Activated CD4-positive, alpha-beta T cell treated with anti-CD3 and anti-CD28 coated beads for 4 hours (primary cell): ENCODE data around the gene NAP1L4.
A peak's percentile ranks its signal among the peaks of the same experiment; 100 is the strongest.

ENCODE experiments used
- DNase-seq, 2 donors: peaks; one replicate each; pipeline ENCODE4 v3.0.0-alpha.2; 2020

Gene NAP1L4

GRCh38 chr11:2992997-2993325 lies 832 bp upstream of the NAP1L4 start:
- no peak for DNase-seq

GRCh38 chr11:2991452-2992233 lies 486 bp downstream of the NAP1L4 start:
- peak in 1 of 2 donors; percentile 36 for DNase-seq

GRCh38 chr11:2990617-2991451 lies 1.3 kb downstream of the NAP1L4 start:
- peak; percentile 29 to 41 for DNase-seq

- DNase-seq: no peak
Observed at GRCh38 chr11:2989551-2989950, 2.6 kb downstream of the NAP1L4 start.

GRCh38 chr11:2989006-2989405 lies 3.1 kb downstream of the NAP1L4 start:
- no peak for DNase-seq

GRCh38 chr11:2987881-2988861 lies 4.0 kb downstream of the NAP1L4 start:
- DNase-seq: peak; percentile 22 to 39

GRCh38 chr11:2983908-2984307 lies 8.2 kb downstream of the NAP1L4 start:
- no peak for DNase-seq

GRCh38 chr11:2982214-2982613 lies 9.9 kb downstream of the NAP1L4 start:
- DNase-seq: no peak

- DNase-seq: no peak
Observed at GRCh38 chr11:2981130-2981529, 11.0 kb downstream of the NAP1L4 start.

- no peak for DNase-seq
Observed at GRCh38 chr11:2980168-2980840, 11.8 kb downstream of the NAP1L4 start.

GRCh38 chr11:2977113-2977512 lies 15.0 kb downstream of the NAP1L4 start:
- no peak for DNase-seq

GRCh38 chr11:2976294-2977063 lies 15.7 kb downstream of the NAP1L4 start:
- no peak for DNase-seq

- DNase-seq: peak; percentile 42 to 51
Observed at GRCh38 chr11:2975594-2975993, 16.5 kb downstream of the NAP1L4 start.

GRCh38 chr11:2974272-2974671 lies 17.9 kb downstream of the NAP1L4 start:
- DNase-seq: no peak

GRCh38 chr11:2968341-2968900 lies 23.7 kb downstream of the NAP1L4 start:
- DNase-seq: no peak

GRCh38 chr11:2964782-2965181 lies 27.3 kb downstream of the NAP1L4 start:
- DNase-seq: no peak

GRCh38 chr11:2963761-2964160 lies 28.4 kb downstream of the NAP1L4 start:
- no peak for DNase-seq

- DNase-seq: no peak
Observed at GRCh38 chr11:2963112-2963754, 28.9 kb downstream of the NAP1L4 start.

- no peak for DNase-seq
Observed at GRCh38 chr11:2961080-2961479, 31.0 kb downstream of the NAP1L4 start.

- no peak for DNase-seq
Observed at GRCh38 chr11:2960139-2960538, 32.0 kb downstream of the NAP1L4 start.

GRCh38 chr11:2958251-2958650 lies 33.9 kb downstream of the NAP1L4 start:
- DNase-seq: no peak
